HepG2 (cell line): ENCODE data around the gene EPO. TPM values are rescaled to one million over a fixed set of nuclear protein-coding genes. Genes with fewer than 3 reads are reported as not detected.

Experiments
- ATAC-seq: fragments of 200-7000 bp; cut with Tn5 transposase; 3 replicates; pipeline ENCODE4 v1.9.1; 2020; ENCODE audit warnings: mild to moderate bottlenecking, moderate library complexity
- BruUV-seq: library from RNA; stranded (reverse); fragments of 400-500 nt; replicated peaks from 2 replicates; lab custom pipeline; 2021; lab: Mats Ljungman, UMichigan
- CTCF ChIA-PET: fragments of 300-600 bp; formaldehyde crosslinking; extraction: SDS; loops from one replicate; lab custom pipeline; 2021; ENCODE audit warnings: low total read pairs, inconsistent platforms, low intra/inter-chr PET ratio; lab: Yijun Ruan, JAX
- POLR2A ChIA-PET: fragments of 350-600 bp; sonication (Branson Sonifier 250); formaldehyde crosslinking; loops from one replicate; lab custom pipeline; 2020; ENCODE audit warnings: antibody characterized with exemption, inconsistent platforms; lab: Yijun Ruan, JAX
- DNase-seq: peaks from one replicate; pipeline ENCODE4 v3.0.0-alpha.2; 2015; ENCODE audit warnings: low spot score
- FAIRE-seq: peaks from 3 replicates; lab custom pipeline; 2011; peaks lifted over from hg19 to GRCh38; lab: Jason Lieb, UNC
- H2AFZ ChIP-seq: one replicate; pipeline ENCODE4 v1.6.1; 2011; ENCODE audit warnings: low read length, inconsistent platforms
- H3K27ac ChIP-seq: fragments of 300-600 bp; 3 replicates; pipeline ENCODE4 v1.8.0; 2011; ENCODE audit warnings: mixed run types, mild to moderate bottlenecking, mixed read lengths, low read length, inconsistent platforms; ENCODE audit not compliant: insufficient read depth; ENCODE audit errors: extremely low read length
- H3K27me3 ChIP-seq, 2 experiments: fragments of 200-600 bp in 1 of 2; 2 replicates in 1 of 2; 3 replicates in 1 of 2; pipeline versions ENCODE4 v1.6.0 to v1.8.0; 2011; ENCODE audit warnings: low read length in 2 of 2, mild to moderate bottlenecking in 2 of 2, moderate library complexity in 2 of 2, inconsistent platforms in 1 of 2; ENCODE audit not compliant: insufficient read depth in 2 of 2, control insufficient read depth in 1 of 2
- H3K36me3 ChIP-seq, 2 experiments: fragments of 200-600 bp in 1 of 2; replicated peaks in 1 of 2; 2 replicates in 1 of 2; 3 replicates in 1 of 2; pipeline versions ENCODE4 v1.5.1 to v1.8.0; 2011; ENCODE audit warnings: low read length in 2 of 2, inconsistent platforms in 1 of 2; ENCODE audit not compliant: insufficient read depth in 2 of 2, control insufficient read depth in 1 of 2
- H3K4me1 ChIP-seq: 2 replicates; pipeline ENCODE4 v1.5.1; 2012; ENCODE audit warnings: low read length, inconsistent platforms; ENCODE audit not compliant: insufficient read depth
- H3K4me2 ChIP-seq: 2 replicates; pipeline ENCODE4 v1.6.0; 2011; ENCODE audit warnings: low read depth, low read length, inconsistent platforms
- H3K4me3 ChIP-seq, 3 experiments: fragments of 200-600 bp in 1 of 3; sonication (generic), shearing (Covaris generic) in 1 of 3; replicated peaks in 1 of 3; 2 replicates each; pipeline ENCODE4 v1.5.1; 2011 to 2016; ENCODE audit warnings: low read length in 3 of 3, inconsistent platforms in 2 of 3, low read depth in 2 of 3, mild to moderate bottlenecking in 2 of 3, control low read depth in 1 of 3, mixed read lengths in 1 of 3; ENCODE audit not compliant: insufficient read depth in 1 of 3
- H3K79me2 ChIP-seq: one replicate; pipeline ENCODE4 v1.6.1; 2011; ENCODE audit warnings: low read length, inconsistent platforms; ENCODE audit not compliant: insufficient read depth
- H3K9ac ChIP-seq: 2 replicates; pipeline ENCODE4 v1.6.0; 2011; ENCODE audit warnings: mild to moderate bottlenecking, low read depth, low read length, inconsistent platforms; ENCODE audit not compliant: insufficient read depth
- H3K9me3 ChIP-seq: 2 replicates; pipeline ENCODE4 v1.5.1; 2012; ENCODE audit warnings: mild to moderate bottlenecking, low read length
- H4K20me1 ChIP-seq: 2 replicates; pipeline ENCODE4 v1.6.0; 2011; ENCODE audit warnings: inconsistent platforms, mild to moderate bottlenecking, low read length, moderate library complexity; ENCODE audit not compliant: insufficient read depth
- HNF4A ChIP-seq: sonication (generic); formaldehyde crosslinking; IDR thresholded peaks from 2 replicates; pipeline ENCODE4 v1.4.0; 2020; ENCODE audit warnings: missing genetic modification reagents
- IKZF4 ChIP-seq: sonication (generic); formaldehyde crosslinking; IDR thresholded peaks from 2 replicates; pipeline ENCODE4 v1.5.1; 2020; ENCODE audit warnings: borderline replicate concordance, mild to moderate bottlenecking, low read depth, missing genetic modification reagents; ENCODE audit errors: not compliant biosample characterization
- MAFF ChIP-seq: IDR thresholded peaks from 2 replicates; pipeline ENCODE4 v1.6.1; 2011; ENCODE audit warnings: low read depth, low read length, improper control_type of control experiment
- MYC ChIP-seq: sonication (generic); formaldehyde crosslinking; IDR thresholded peaks from 2 replicates; pipeline ENCODE4 v1.9.0; 2021; ENCODE audit warnings: missing genetic modification reagents, borderline replicate concordance
- NPAS2 ChIP-seq: sonication (generic); formaldehyde crosslinking; IDR thresholded peaks from 2 replicates; pipeline ENCODE4 v1.8.0; 2022; ENCODE audit warnings: mild to moderate bottlenecking, missing genetic modification reagents, borderline replicate concordance
- ZNF10 ChIP-seq: sonication (generic); formaldehyde crosslinking; IDR thresholded peaks from 2 replicates; pipeline ENCODE4 v1.4.0; 2020; ENCODE audit warnings: mild to moderate bottlenecking, low read depth, missing genetic modification reagents, borderline replicate concordance
- ZNF260 ChIP-seq: sonication (generic); formaldehyde crosslinking; IDR thresholded peaks from 2 replicates; pipeline ENCODE4 v1.4.0; 2020; ENCODE audit warnings: missing genetic modification reagents, low read depth, mild to moderate bottlenecking, borderline replicate concordance
- ZNF644 ChIP-seq: IDR thresholded peaks from 2 replicates; pipeline ENCODE4 v1.6.1; 2016; ENCODE audit warnings: low read depth
- WGBS: methylation state at CpG from one replicate; pipeline ENCODE4 v1.1.6; 2017; ENCODE audit warnings: low lambda C conversion rate; 5-methylcytosine and 5-hydroxymethylcytosine counted together
- in situ Hi-C: cut with HindIII; loops from 2 replicates; pipeline ENCODE4 v1.10.0; 2017; ENCODE audit warnings: low pct_unique_long_range_greater_than_20kb; ENCODE audit not compliant: extremely low pct_ligation_motif_present
- intact Hi-C: fragments of 100-400 bp; cut with micrococcal nuclease; formaldehyde crosslinking; loops from one replicate; pipeline ENCODE4 v1.10.0; 2022; ENCODE audit not compliant: unreplicated experiment
- polyA plus RNA-seq, 8 experiments: library from polyadenylated mRNA; depleted of rRNA in 3 of 8; stranded (reverse) in 7 of 8; unstranded in 1 of 8; fragments of >200 nt; fragmentation: Illumina TruSeq in 4 of 8; extraction: Trizol in 4 of 8; gene quantifications; 2 replicates each; pipeline versions ENCODE4 v1.2.1 to v1.2.3, GENCODE V29; 2011 to 2016; ENCODE audit warnings: low read depth in 4 of 8, missing spikeins in 1 of 8, mixed read lengths in 1 of 8; ENCODE audit not compliant: insufficient read depth in 1 of 8
- total RNA-seq, 5 experiments: library from RNA; depleted of rRNA; stranded (reverse); fragments of >200 nt; fragmentation: Illumina TruSeq; extraction: Trizol; gene quantifications; 2 replicates each; pipeline ENCODE4 v1.2.3, GENCODE V29; 2016; ENCODE audit warnings: low read depth in 1 of 5
- TF ChIP-seq, protein P1 (sequence below): IDR thresholded peaks from 2 replicates; pipeline ENCODE4 v1.6.1; 2012; ENCODE audit warnings: inconsistent platforms
- TF ChIP-seq, protein P2 (sequence below): sonication (generic); formaldehyde crosslinking; IDR thresholded peaks from 2 replicates; pipeline ENCODE4 v1.5.1; 2020; ENCODE audit warnings: mild to moderate bottlenecking, missing genetic modification reagents, moderate library complexity
- TF ChIP-seq, protein P3 (sequence below): sonication (generic); formaldehyde crosslinking; IDR thresholded peaks from 2 replicates; pipeline ENCODE4 v1.5.0; 2020; ENCODE audit warnings: mild to moderate bottlenecking, missing genetic modification reagents, moderate library complexity
- TF ChIP-seq, protein P4 (sequence below): sonication (generic); formaldehyde crosslinking; IDR thresholded peaks from 2 replicates; pipeline ENCODE4 v1.4.0; 2020; ENCODE audit warnings: missing genetic modification reagents

The EPO gene
- total and polyA plus RNA-seq, 2 of the 13 experiments (the other 11 are each of a cell fraction or from before 2014, with no cell fraction given), result 10.3 to 25.7 TPM

DNA sequence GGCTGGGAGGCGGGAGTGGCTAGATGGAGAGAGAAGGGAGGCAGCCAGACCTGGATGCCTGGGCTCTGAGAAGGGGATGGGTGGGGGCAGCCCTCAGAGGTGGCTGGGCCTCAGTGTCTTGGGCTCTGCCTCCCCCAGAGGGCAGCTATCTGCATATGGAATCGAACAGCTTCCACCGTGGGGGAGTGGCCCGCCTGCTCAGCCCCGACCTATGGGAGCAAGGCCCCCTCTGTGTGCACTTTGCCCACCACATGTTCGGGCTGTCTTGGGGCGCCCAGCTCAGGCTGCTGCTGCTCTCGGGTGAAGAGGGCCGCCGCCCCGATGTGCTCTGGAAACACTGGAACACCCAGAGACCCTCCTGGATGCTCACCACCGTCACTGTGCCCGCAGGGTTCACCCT, 16.4 kb downstream of the EPO start:
- WGBS, result 68% methylated on average over 3 of the region's 13 CpGs
- ChIA-PET POLR2A (no interaction called here), CTCF (no interaction called here)
- H2AFZ ChIP-seq, result no peak overlapping the region
- no peaks in the 10 kb centered on the region for H3K79me2 ChIP-seq
- H3K27me3 ChIP-seq, result no peaks in the 10 kb centered on the region
- DNase-seq (no peak), FAIRE-seq (no peak), ATAC-seq (peak; percentile 68)
- TF ChIP-seq ZNF644 (CRISPR knock-in tag), result no peak
- TF ChIP-seq, protein P1, sequence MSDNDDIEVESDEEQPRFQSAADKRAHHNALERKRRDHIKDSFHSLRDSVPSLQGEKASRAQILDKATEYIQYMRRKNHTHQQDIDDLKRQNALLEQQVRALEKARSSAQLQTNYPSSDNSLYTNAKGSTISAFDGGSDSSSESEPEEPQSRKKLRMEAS, result 0 out of 2 replicates have a peak, but pooled peaks have one; percentile 34
- no peak for TF ChIP-seq IKZF4
- 0 out of 2 replicates have a peak, but pooled peaks have one; percentile 22 for TF ChIP-seq HNF4A (CRISPR knock-in tag)
- TF ChIP-seq, protein P2, sequence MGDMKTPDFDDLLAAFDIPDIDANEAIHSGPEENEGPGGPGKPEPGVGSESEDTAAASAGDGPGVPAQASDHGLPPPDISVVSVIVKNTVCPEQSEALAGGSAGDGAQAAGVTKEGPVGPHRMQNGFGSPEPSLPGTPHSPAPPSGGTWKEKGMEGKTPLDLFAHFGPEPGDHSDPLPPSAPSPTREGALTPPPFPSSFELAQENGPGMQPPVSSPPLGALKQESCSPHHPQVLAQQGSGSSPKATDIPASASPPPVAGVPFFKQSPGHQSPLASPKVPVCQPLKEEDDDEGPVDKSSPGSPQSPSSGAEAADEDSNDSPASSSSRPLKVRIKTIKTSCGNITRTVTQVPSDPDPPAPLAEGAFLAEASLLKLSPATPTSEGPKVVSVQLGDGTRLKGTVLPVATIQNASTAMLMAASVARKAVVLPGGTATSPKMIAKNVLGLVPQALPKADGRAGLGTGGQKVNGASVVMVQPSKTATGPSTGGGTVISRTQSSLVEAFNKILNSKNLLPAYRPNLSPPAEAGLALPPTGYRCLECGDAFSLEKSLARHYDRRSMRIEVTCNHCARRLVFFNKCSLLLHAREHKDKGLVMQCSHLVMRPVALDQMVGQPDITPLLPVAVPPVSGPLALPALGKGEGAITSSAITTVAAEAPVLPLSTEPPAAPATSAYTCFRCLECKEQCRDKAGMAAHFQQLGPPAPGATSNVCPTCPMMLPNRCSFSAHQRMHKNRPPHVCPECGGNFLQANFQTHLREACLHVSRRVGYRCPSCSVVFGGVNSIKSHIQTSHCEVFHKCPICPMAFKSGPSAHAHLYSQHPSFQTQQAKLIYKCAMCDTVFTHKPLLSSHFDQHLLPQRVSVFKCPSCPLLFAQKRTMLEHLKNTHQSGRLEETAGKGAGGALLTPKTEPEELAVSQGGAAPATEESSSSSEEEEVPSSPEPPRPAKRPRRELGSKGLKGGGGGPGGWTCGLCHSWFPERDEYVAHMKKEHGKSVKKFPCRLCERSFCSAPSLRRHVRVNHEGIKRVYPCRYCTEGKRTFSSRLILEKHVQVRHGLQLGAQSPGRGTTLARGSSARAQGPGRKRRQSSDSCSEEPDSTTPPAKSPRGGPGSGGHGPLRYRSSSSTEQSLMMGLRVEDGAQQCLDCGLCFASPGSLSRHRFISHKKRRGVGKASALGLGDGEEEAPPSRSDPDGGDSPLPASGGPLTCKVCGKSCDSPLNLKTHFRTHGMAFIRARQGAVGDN (CRISPR knock-in tag), result peak; percentile 44
- no peak for TF ChIP-seq MAFF
- TF ChIP-seq ZNF10 (CRISPR knock-in tag), result no peak
- 0 out of 2 replicates have a peak, but pooled peaks have one; percentile 24 for TF ChIP-seq MYC
- TF ChIP-seq, protein P3, sequence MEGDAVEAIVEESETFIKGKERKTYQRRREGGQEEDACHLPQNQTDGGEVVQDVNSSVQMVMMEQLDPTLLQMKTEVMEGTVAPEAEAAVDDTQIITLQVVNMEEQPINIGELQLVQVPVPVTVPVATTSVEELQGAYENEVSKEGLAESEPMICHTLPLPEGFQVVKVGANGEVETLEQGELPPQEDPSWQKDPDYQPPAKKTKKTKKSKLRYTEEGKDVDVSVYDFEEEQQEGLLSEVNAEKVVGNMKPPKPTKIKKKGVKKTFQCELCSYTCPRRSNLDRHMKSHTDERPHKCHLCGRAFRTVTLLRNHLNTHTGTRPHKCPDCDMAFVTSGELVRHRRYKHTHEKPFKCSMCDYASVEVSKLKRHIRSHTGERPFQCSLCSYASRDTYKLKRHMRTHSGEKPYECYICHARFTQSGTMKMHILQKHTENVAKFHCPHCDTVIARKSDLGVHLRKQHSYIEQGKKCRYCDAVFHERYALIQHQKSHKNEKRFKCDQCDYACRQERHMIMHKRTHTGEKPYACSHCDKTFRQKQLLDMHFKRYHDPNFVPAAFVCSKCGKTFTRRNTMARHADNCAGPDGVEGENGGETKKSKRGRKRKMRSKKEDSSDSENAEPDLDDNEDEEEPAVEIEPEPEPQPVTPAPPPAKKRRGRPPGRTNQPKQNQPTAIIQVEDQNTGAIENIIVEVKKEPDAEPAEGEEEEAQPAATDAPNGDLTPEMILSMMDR (CRISPR knock-in tag), result 0 out of 2 replicates have a peak, but pooled peaks have one; percentile 7
- TF ChIP-seq, protein P4, sequence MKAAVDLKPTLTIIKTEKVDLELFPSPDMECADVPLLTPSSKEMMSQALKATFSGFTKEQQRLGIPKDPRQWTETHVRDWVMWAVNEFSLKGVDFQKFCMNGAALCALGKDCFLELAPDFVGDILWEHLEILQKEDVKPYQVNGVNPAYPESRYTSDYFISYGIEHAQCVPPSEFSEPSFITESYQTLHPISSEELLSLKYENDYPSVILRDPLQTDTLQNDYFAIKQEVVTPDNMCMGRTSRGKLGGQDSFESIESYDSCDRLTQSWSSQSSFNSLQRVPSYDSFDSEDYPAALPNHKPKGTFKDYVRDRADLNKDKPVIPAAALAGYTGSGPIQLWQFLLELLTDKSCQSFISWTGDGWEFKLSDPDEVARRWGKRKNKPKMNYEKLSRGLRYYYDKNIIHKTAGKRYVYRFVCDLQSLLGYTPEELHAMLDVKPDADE (CRISPR knock-in tag), result no peak
- TF ChIP-seq ZNF260, result no peak
- TF ChIP-seq NPAS2, result no peak
- no peaks in the 10 kb centered on the region for H4K20me1 ChIP-seq
- H3K4me2 ChIP-seq, result peak overlapping the region; percentile 58
- intact Hi-C loops (no loop called here), in situ Hi-C loops (no loop called here)
- H3K27ac ChIP-seq, result no peak overlapping the region
- no TSS peak for BruUV-seq
- H3K4me1 ChIP-seq, result peaks cover 74% of the 10 kb centered on the region
- H3K9me3 ChIP-seq, result no peaks in the 10 kb centered on the region
- H3K9ac ChIP-seq, result no peak overlapping the region
- H3K4me3 ChIP-seq, result peak overlapping the region in 2 of 3 experiments; percentile 30 to 46; a peak in 4 of 6 replicates
- H3K36me3 ChIP-seq, result no peaks in the 10 kb centered on the region
